AML-193 (cell line): ENCODE results near the gene SNX30.

Experiments used
- DNase-seq, 2 experiments: peaks; one replicate each; lab custom pipeline; 2025; lab: John Stamatoyannopoulos, UW

Gene SNX30

DNA sequence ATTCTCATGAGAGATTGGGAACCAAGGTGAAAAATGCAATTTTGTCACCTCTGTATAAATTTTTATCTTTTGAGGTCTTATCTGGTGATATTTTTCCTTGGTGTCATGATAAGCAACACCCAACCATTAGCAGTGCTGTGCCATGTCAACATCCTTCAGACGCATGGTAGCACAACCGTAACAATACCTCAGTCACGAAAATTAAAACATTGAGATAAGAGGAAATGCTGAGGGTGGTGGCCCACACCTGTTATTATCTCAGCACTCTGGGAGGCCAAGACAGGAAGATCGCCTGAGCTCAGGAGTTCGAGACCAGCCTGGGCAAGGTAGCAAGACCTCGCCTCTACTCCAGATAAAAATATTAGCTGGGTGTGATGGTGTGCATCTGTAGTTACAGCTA, 107.4 kb downstream of the SNX30 start:
- no peak for DNase-seq

DNA sequence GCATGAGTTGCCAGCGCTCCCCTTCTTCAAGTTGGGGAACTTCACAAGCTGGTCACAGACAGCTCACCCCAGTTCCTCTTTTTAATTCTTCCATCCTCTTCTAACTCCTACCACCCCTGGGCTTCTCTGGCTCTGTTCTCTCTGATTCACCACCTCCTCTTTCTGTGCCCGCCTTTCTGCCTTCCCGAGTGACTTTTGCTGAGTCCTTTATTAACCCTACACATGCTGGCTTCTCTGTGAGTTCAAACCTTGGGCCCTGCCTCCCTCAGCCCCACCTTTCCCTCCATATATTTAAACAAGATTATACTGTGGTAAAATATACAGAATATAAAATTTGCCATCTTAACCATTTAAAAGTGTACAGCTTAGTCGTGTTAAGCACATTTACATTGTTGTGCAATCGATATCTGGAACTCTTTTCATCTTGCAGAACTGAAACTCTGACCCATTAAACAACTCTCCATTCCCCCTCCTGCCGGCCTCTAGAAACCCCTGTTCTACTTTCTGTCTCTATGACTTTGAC, 108.1 kb downstream of the SNX30 start:
- peak; percentile 90 to 95 for DNase-seq

DNA sequence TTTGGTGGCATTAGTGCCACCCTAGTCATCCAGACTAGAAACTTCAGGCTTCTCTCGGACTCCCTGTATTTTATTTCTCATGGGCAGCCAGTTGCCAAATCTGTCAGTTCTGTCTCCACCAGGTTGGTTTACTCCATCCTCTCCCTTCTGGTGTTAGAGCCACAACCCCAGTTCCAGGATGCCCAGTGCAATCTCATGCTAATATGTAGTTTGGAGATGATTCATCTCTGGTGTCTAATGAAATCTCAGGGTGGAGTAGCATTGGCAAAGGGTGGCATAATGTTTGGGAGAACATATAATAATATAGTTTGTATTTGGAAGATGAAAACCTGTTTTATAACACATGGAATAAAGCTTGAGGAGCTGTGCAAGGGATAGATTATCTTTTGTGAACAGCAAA, 109.9 kb downstream of the SNX30 start:
- DNase-seq = no peak

DNA sequence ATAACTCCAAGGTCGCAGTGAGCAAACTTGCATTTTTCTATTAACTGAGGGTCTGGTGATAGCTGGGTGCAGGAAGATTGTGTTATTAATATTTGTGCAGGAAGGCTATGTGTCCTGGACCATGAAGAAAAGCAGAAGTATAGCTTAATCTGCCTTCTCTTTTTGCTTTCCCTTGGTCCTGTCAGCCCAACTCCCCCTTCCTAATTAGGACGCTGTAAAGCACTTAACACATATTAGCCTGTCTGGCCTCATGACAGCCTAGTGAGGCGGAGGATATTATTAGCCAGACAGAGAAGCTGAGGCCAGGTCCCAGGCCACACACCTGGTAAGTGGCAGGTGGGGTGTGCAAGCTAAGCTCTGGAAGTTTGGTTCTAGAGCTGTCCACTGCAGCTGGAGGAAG, 110.6 kb downstream of the SNX30 start:
- DNase-seq = peak; percentile 49 to 57

DNA sequence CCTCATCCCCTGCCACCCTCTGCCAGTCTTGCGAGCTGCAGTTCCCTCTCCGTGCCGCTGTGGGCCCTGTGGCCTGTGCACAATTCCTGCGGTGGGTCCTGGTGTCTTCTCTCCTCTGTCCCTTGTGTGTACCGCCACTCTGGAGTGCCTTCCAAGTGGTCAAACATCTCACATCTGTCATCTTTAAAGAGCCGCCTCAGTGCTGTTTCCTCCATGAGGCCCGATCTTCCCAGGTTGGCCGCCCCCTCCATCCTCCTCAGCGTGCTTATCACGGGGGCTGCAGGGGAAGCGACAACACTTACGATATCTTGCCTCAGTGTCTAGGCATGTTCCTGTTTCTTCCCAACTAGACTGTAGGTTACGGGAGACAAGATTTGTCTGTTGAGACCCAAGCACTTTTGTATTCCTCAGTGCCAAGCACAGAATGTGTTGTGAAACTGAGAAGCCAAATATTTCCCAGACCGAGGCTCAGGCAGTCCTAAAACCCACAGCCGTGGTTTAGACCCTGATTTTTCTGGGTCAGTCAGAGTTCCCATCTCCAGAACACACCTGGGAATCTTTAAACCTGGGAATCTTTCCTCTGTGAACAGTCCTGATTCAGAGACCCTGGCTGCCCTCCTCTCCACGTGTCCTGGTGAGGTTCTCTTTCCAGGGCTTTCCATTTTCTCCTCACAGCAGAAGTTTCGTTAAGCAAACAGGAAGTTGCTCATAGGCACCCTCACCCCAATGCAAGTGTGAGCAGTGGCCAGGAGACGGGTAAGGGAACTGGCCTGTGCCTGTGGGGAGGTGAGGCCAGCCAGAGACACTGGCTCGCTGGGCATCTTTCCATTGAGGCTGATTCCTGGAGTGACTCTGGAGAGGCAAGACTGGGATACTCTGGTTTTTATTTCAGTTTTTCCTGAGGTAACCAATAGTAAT, 111.3 kb downstream of the SNX30 start:
- DNase-seq = peak; percentile 68 to 69

DNA sequence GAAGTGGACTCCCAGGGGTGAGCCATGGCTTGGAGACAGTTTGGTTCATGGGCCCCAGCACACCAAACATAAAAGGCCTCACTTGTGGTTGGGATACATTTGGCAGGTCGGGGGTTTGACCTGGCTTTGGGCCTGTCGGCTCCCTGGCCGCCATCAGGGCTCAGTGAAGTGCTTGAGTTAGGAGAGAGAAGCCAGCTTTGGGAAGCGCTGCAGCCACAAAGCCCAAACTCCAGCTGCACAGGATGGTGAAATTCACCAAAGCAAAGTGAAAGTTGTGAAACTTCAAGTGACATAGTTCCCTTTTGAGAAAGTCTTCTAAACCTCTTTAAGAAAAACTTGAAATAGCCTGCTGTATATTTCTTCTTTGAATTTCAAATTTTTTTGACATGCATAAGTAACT, 112.7 kb downstream of the SNX30 start:
- peak; percentile 76 to 84 for DNase-seq

DNA sequence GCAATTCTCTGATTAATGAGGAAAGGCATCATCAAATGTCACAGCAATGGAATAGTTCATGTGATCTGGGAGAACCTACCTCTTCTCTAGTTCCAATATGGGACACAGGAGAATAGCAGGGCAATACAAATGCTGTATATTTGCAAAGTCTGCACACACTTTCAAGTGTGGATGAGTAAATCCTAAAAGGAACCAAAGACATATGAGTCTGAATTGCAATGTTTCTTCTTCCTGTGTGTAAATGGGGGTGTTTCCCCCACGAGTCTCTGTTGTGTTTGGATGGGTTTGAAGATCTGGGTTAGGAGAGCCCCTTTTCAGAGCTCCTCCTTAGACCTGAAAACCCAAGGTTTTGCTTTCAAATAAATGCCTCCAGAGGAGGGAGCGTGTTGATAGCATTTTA, 113.2 kb downstream of the SNX30 start:
- no peak for DNase-seq

DNA sequence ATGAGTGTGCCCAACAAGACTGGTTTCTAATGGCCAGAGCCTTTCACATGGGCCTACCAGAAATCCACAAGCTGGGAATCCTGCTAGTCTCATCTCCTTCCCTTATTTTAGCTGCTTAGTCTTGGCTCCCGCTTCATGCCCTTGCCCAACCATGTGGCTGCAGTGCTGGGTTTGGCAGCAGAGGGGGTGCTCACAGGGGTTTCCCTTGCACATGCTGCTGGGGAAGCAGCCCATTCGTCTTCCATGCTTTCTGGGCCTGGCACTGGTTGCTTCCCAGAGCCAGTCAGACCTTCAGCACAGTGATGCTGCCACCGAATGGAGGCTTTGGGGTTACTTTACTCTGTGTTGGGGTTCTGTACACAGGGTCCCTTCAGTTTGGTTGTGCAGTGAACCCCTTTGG, 113.8 kb downstream of the SNX30 start:
- no peak for DNase-seq

DNA sequence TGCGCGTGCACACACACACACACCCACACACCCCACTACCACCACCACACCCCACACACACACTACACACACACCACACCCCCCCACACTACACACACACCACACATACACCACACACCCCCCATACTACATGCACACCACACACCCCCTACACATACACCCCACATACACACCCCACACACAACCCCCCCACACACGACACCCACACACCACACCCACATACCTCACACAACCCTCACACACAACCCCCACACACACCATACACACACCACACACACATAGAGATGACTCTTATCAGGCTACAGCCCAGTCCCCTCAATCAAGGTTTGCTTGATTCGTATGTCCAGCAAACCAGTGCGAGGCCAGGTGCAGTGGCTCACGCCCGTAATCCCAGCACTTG, 114.4 kb downstream of the SNX30 start:
- no peak for DNase-seq

DNA sequence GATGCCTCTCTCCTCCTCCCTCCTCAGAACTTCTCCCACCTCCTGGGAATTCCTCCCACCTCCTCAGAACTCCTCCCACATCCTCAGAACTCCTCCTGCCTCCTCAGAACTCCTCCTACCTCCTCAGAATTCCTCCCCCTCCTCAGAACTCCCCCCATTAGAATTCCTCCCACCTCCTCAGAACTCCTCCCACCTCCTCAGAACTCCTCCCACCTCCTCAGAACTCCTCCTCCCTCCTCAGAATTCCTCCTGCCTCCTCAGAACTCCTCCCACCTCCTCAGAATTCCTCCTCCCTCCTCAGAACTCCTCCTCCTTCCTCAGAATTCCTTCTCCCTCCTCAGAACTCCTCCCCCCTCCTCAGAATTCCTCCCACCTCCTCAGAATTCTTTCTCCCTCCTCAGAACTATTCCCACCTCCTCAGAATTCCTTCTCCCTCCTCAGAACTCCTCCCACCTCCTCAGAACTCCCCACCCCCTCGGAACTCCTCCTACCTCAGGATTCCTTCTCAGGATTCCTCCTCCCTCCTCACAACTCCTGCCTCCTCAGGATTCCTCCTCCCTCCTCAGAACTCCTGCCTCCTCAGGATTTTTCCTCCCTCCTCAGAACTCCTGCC, 116.2 kb downstream of the SNX30 start:
- DNase-seq = no peak

DNA sequence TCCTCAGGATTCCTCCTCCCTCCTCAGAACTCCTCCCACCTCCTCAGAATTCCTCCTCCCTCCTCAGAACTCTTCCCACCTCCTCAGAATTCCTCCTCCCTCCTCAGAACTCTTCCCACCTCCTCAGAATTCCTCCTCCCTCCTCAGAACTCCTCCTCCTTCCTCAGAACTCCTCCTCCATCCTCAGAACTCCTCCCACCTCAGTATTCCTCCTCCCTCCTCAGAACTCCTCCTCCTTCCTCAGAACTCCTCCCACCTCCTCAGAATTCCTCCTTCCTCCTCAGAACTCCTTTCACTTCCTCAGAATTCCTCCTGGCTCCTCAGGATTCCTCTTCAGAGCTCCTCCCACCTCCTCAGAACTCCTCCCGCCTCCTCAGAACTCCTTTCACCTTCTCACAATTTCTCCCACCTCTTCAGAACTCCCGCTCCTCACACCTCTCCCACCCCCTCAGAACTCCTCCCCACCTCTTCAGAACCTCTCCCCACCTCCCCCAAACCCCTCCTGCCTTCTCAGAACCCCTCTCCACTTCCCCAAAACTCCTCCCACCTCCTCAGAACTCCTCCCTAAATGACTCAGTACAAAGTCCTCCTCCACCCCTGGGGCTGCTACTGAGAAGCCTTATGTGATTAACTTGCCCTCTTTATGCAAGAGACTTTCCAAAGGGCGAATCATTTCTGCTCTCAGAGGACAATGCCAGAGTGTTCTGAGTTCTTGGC, 116.9 kb downstream of the SNX30 start:
- no peak for DNase-seq

DNA sequence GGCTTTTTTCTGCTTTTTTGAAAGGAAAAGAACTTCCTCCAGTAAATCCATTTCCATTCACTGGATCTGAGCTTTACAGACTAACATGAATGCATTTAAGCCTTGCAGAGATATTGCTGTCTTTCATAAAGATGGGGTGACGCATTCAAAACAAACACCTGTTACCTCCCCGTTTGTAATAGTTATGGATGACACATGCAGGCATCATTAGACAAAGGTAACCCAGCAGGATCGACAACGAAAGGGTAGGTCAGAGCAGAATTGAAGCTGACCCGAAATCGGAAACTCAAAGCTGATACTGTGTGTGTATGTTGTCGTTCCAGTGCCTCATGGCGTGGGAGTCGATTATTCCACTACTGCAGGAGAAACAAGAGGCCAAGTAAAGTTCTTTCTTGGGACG, 117.9 kb downstream of the SNX30 start:
- DNase-seq = no peak

DNA sequence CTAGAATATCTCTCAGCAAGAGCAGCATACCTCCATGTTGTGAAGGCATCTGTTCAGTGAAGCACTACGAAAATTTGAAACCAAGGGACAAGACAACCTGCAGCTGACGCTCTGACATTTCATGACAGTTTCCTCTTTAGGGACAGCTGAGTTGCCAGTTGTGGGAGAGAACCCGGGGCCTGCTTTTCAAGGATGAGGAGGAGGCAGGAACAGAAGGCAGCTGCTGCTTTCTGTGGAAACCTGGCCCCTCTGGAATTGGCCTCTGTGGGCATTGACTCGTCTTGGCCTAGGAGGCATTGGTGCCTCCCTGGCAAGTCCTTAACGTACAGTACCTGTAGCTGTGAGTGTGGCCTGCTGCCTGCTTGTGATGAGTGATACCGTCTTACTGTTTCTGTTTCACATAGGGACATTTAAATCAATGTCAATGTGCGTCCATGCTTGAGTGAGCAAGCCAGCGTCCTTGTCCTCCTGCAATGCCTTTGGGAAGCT, 118.5 kb downstream of the SNX30 start:
- no peak for DNase-seq

DNA sequence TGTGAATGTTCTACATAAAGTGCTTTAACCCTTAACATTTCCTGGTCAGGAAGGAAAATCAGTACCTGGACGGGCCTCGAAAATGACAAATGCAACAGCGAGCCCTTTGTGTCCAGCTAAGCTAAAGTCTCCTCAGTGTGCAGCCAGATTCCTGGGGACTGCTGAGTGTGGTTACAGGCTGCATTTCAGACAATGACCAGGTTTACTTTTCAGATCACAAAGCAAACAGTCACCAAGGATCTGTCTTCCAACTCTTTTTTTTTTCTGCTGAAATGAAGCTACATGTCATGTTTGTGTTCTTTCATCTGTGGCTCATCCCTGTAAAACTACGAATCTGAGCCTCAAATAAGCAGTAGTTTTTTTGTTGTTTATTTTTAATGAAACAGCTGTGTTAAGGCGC, 119.4 kb downstream of the SNX30 start:
- DNase-seq = no peak

DNA sequence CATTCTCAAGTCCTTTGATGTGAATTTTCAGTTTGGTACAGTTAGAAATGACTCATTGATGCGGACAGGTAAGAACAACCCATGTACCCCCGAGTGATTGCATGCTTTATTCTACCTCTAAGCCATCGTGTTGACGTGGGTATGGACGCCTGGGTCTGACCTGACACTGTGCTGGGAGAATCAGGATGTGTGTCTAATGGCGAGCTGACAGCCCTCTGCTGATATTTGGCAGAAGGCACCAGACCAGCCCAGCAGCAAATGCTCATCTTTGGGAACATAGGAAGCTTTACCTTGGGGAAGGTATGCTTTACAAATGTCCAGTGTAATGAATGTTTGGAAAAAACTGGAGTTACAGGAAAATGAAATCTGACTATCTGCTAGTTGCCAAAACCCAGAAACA, 120.0 kb downstream of the SNX30 start:
- DNase-seq = no peak

DNA sequence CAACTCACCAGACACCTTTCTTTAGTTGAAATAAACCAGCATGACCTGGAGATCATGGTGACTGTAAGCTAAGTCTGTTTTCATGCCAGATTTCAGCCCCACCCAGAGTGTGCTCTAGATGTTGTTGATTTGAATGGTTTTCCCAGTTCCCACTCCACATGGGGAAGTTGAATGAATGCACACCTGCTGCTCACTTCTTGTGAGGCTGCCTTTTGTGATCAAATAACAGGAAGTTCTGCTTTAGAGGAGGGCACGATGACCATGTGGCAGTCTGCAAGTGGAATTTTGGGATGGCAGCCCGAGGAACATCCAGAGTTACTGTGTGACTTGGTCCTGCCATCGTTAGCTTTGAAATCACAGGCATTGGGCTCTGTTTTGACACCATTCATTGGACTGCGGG, 121.5 kb downstream of the SNX30 start:
- no peak for DNase-seq

DNA sequence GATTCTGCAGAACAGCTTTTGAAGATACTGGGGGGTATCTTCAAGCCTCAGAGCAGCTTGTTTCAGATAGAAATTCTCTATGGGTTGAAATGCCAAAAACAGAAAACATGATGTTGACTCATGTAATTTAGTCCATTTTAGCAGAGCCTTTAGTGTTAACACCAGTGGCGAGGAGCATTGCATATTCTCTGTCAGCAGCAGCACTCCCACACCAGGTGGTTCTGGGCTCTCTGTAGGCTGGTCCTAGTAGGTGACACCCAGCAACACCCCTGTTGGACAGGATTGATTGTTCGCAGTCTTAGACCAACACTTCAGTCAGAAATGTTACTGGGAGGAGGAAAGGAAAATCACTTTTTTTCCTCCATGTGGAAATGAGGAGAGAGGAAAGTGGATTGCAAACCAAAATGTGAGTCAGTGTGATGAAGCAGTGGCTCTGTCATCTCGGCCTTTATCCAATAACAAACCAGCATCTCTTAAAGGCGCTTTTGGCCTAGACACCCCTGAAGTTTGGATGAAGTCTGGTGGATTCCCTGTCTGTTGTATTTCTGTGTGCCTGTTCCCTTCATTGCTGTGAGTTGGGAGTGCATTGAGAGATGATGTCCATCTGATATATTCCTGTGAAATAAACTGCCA, 123.3 kb downstream of the SNX30 start:
- no peak for DNase-seq

DNA sequence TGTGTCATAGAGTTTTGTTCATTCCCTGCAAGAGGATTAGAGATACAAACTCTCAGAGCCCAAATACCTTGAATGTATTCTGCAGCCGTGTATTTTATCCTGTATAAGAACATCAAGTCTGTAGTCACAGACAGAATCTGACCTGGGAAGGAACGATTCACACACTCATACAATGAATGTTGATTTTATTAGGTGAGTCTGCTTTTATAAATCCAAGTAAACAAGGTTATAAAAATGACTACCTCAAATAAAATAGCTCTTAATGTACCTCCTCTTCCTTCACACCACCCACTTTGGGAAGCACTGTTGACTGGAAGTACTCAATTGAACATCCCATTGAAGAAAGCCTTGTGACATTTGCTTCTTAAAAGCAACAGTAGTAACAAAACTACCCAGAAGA, 128.2 kb downstream of the SNX30 start:
- no peak for DNase-seq

DNA sequence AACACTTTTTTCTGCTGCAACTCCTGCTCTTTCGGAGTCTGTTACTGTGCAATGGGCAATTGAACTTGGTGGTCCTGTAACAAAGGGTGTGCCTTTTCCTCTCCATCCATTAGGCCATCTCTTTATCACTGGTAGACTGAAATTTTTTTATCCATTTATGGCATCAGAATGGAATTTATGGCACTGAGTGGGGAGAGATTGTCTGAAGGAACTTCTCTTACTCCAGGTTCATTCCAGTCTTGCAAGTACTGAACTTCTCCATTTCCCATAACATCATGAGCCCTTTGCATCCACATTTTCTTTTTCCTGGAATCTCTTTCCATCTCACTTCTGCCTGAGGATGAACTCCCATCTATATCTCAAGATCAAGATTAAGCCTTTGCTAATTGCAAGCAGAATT, 130.1 kb downstream of the SNX30 start:
- DNase-seq = no peak

DNA sequence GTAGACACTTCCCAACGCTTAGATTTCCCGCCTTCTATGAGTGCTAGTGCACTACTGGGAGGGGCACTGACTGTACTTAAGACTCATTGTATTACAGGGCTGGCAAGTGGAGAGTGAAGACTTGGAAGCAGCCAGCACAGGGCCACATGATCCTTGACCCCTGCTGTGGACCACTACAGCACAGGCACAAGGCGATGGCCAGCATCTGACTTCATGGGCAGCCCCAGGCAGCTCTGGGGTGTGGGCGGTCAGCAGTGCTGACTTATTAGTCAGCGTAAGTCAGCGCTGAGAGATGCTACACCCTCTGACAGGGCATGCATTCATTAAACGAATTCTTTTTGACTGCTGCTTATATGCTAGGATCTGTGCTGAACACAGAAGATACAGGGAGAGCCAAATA, 130.8 kb downstream of the SNX30 start:
- no peak for DNase-seq

DNA sequence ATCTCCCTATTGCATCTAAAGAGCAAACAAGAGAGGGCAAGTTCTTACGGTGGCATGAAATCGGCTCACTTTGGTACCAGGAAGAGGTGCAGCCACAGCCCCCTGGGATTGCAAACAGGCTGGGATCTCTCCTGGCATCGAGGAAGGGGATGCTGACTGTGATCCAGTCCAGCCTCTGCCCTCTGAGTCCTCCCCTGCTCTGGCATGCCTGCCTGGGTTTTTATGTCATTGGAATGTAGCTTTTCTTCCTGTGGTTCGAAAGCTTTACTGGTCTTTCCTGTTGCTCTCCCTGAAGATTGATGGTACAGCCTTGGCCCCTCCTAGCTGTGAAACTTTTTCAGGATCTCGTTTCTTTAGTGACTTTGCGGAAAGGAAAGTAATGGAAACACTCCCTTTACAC, 133.5 kb downstream of the SNX30 start:
- no peak for DNase-seq

DNA sequence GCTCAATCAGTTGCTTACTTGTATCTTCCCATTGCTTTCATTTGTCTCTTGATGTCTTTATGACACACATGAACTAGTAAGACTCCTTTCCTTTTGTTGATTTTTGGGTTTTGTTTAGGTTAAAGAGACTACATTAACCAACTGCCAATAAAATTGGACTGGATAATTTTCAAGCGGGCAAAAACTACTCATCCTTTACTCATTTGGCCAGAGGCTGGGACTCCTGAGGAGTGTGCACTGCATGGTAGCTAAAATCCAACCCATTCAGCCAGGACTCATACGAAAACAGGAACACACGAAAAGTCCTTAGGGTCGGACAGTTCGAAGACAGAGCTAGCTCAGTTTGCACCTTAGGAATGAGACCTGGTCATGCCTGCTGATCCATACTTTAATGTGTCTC, 134.2 kb downstream of the SNX30 start:
- DNase-seq = no peak
